Measurements from ENCODE around the gene LNP1.

Gene LNP1

GRCh38 chr3:100399341-100400071 is 1.8 kb upstream of the LNP1 start:
- no peak for DNase-seq (ENCODE audit: low read depth in 2 of 2)

- peak; percentile 10 to 21 for DNase-seq (ENCODE audit: low read depth in 2 of 2)
These were observed 940 bp upstream of the LNP1 start for GRCh38 chr3:100400419-100400779.

GRCh38 chr3:100401674-100402041 is 319 bp downstream of the LNP1 start:
- DNase-seq (ENCODE audit: low read depth in 2 of 2), result peak; percentile 25 to 35

GRCh38 chr3:100402256-100402655 is 917 bp downstream of the LNP1 start:
- no peak for DNase-seq (ENCODE audit: low read depth in 2 of 2)

GRCh38 chr3:100402891-100403290 is 1.6 kb downstream of the LNP1 start:
- DNase-seq (ENCODE audit: low read depth in 2 of 2), result no peak

- DNase-seq (ENCODE audit: low read depth in 2 of 2), result no peak
These were observed 2.3 kb downstream of the LNP1 start for GRCh38 chr3:100403362-100404249.

- DNase-seq (ENCODE audit: low read depth in 2 of 2), result no peak
These were observed 2.9 kb downstream of the LNP1 start for GRCh38 chr3:100404250-100404548.

GRCh38 chr3:100407164-100407563 is 5.8 kb downstream of the LNP1 start:
- DNase-seq (ENCODE audit: low read depth in 2 of 2), result no peak

- DNase-seq (ENCODE audit: low read depth in 2 of 2), result no peak
These were observed 6.7 kb downstream of the LNP1 start for GRCh38 chr3:100407977-100408532.

- no peak for DNase-seq (ENCODE audit: low read depth in 2 of 2)
These were observed 10.0 kb downstream of the LNP1 start for GRCh38 chr3:100411091-100411982.

GRCh38 chr3:100412912-100413590 is 11.7 kb downstream of the LNP1 start:
- no peak for DNase-seq (ENCODE audit: low read depth in 2 of 2)

- DNase-seq (ENCODE audit: low read depth in 2 of 2), result no peak
These were observed 12.3 kb downstream of the LNP1 start for GRCh38 chr3:100413613-100414012.

GRCh38 chr3:100416176-100416575 is 14.8 kb downstream of the LNP1 start:
- DNase-seq (ENCODE audit: low read depth in 2 of 2), result no peak

GRCh38 chr3:100416863-100417262 is 15.5 kb downstream of the LNP1 start:
- DNase-seq (ENCODE audit: low read depth in 2 of 2), result no peak

GRCh38 chr3:100419406-100419805 is 18.1 kb downstream of the LNP1 start:
- no peak for DNase-seq (ENCODE audit: low read depth in 2 of 2)

GRCh38 chr3:100420885-100421284 is 19.5 kb downstream of the LNP1 start:
- no peak for DNase-seq (ENCODE audit: low read depth in 2 of 2)

GRCh38 chr3:100423611-100424010 is 22.3 kb downstream of the LNP1 start:
- DNase-seq (ENCODE audit: low read depth in 2 of 2), result no peak

- DNase-seq (ENCODE audit: low read depth in 2 of 2), result no peak
These were observed 22.9 kb downstream of the LNP1 start for GRCh38 chr3:100424261-100424660.

- no peak for DNase-seq (ENCODE audit: low read depth in 2 of 2)
These were observed 24.0 kb downstream of the LNP1 start for GRCh38 chr3:100425316-100425715.

GRCh38 chr3:100426067-100426682 is 24.8 kb downstream of the LNP1 start:
- DNase-seq (ENCODE audit: low read depth in 2 of 2), result no peak

GRCh38 chr3:100427699-100428098 is 26.4 kb downstream of the LNP1 start:
- DNase-seq (ENCODE audit: low read depth in 2 of 2), result no peak
